COLO668 (cell line): ENCODE results near the gene GALNT11.

Source experiments
- DNase-seq: peaks from one replicate; lab custom pipeline; 2025; ENCODE audit not compliant: unreplicated experiment; lab: John Stamatoyannopoulos, UW

The GALNT11 gene

GRCh38 chr7:152144557-152145245, 119.2 kb downstream of the GALNT11 start:
- DNase-seq = no peak

GRCh38 chr7:152145853-152146466, 120.5 kb downstream of the GALNT11 start:
- peak; percentile 8 for DNase-seq

GRCh38 chr7:152148706-152149105, 123.2 kb downstream of the GALNT11 start:
- no peak for DNase-seq

- DNase-seq = no peak
Measured at GRCh38 chr7:152149363-152149762, 123.9 kb downstream of the GALNT11 start.

GRCh38 chr7:152152267-152152666, 126.8 kb downstream of the GALNT11 start:
- DNase-seq = no peak

- DNase-seq = no peak
Measured at GRCh38 chr7:152158801-152159587, 133.5 kb downstream of the GALNT11 start.

GRCh38 chr7:152161171-152161570, 135.7 kb downstream of the GALNT11 start:
- no peak for DNase-seq

- no peak for DNase-seq
Measured at GRCh38 chr7:152162287-152162686, 136.8 kb downstream of the GALNT11 start.
